ENCODE results near the gene EML2.
"Not testable (repeated sequence)": the region's sequence is repeated elsewhere in the genome, so short reads cannot be mapped to it uniquely, and the experiment has no call there.

The EML2 gene

GRCh38 chr19:45653634-45654033 is 14.4 kb upstream of the EML2 start:
- DNase-seq (ENCODE audit: low read depth): no peak

GRCh38 chr19:45650722-45651121 is 11.5 kb upstream of the EML2 start:
- no peak for DNase-seq (ENCODE audit: low read depth)

- DNase-seq (ENCODE audit: low read depth): no peak
Measured at GRCh38 chr19:45646345-45646698, 7.1 kb upstream of the EML2 start.

GRCh38 chr19:45645631-45646344 is 6.6 kb upstream of the EML2 start:
- peak; percentile 60 for DNase-seq (ENCODE audit: low read depth)

- no peak for DNase-seq (ENCODE audit: low read depth)
Measured at GRCh38 chr19:45645068-45645630, 6.0 kb upstream of the EML2 start.

- DNase-seq (ENCODE audit: low read depth): no peak
Measured at GRCh38 chr19:45643927-45644771, 5.0 kb upstream of the EML2 start.

GRCh38 chr19:45643024-45643926 is 4.1 kb upstream of the EML2 start:
- peak; percentile 68 for DNase-seq (ENCODE audit: low read depth)

GRCh38 chr19:45641274-45642105 is 2.3 kb upstream of the EML2 start:
- DNase-seq (ENCODE audit: low read depth): peak; percentile 96

- DNase-seq (ENCODE audit: low read depth): no peak
Measured at GRCh38 chr19:45640849-45641273, 1.7 kb upstream of the EML2 start.

- no peak for DNase-seq (ENCODE audit: low read depth)
Measured at GRCh38 chr19:45637890-45638667, 1.1 kb downstream of the EML2 start.

GRCh38 chr19:45636902-45637301 is 2.3 kb downstream of the EML2 start:
- no peak for DNase-seq (ENCODE audit: low read depth)

GRCh38 chr19:45636275-45636674 is 2.9 kb downstream of the EML2 start:
- no peak for DNase-seq (ENCODE audit: low read depth)

- DNase-seq (ENCODE audit: low read depth): peak; percentile 80
Measured at GRCh38 chr19:45632468-45633196, 6.6 kb downstream of the EML2 start.

- peak; percentile 98 for DNase-seq (ENCODE audit: low read depth)
Measured at GRCh38 chr19:45630463-45630862, 8.7 kb downstream of the EML2 start.

- DNase-seq (ENCODE audit: low read depth): no peak
Measured at GRCh38 chr19:45629704-45630103, 9.5 kb downstream of the EML2 start.

GRCh38 chr19:45628219-45628618 is 11.0 kb downstream of the EML2 start:
- DNase-seq (ENCODE audit: low read depth): not testable (repeated sequence)

GRCh38 chr19:45623984-45624383 is 15.2 kb downstream of the EML2 start:
- no peak for DNase-seq (ENCODE audit: low read depth)

- DNase-seq (ENCODE audit: low read depth): no peak
Measured at GRCh38 chr19:45621976-45622503, 17.2 kb downstream of the EML2 start.

GRCh38 chr19:45621389-45621788 is 17.8 kb downstream of the EML2 start:
- DNase-seq (ENCODE audit: low read depth): no peak

GRCh38 chr19:45616704-45617017 is 22.5 kb downstream of the EML2 start:
- no peak for DNase-seq (ENCODE audit: low read depth)
